Skeletal muscle cell (primary cell): ENCODE measurements around the gene CNOT4.
"Not testable (repeated sequence)": the region's sequence is repeated elsewhere in the genome, so short reads cannot be mapped to it uniquely, and the experiment has no call there.

Experiments used
- DNase-seq: peaks from one replicate; pipeline ENCODE4 v3.0.0-alpha.2; 2010; ENCODE audit warnings: low read depth
- H3K4me3 ChIP-seq: 2 replicates; pipeline ENCODE4 v1.5.1; 2011; ENCODE audit warnings: low read depth, mild to moderate bottlenecking, control low read depth, low read length, moderate library complexity

CNOT4 gene

DNA sequence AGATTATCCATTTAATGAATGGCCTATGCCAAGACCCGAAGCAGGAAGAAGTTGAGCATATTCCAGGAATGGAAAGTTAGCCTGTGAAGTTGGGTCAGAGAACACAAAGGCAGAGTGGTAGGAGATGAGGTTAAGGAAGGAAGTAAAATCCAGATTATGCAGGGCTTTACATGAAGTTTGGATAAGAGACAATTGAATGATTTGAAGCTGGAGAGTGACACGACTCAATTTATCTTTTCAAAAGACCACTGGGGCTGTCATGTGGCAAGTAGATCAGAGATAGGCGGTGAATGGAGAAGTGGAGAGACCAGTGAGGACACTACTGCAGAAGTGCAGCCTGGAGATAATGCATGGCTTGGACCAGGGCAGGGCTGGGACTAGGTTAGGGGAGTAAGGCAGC, 7.2 kb upstream of the CNOT4 start:
- no peak overlapping the region for H3K4me3 ChIP-seq
- no peak for DNase-seq

DNA sequence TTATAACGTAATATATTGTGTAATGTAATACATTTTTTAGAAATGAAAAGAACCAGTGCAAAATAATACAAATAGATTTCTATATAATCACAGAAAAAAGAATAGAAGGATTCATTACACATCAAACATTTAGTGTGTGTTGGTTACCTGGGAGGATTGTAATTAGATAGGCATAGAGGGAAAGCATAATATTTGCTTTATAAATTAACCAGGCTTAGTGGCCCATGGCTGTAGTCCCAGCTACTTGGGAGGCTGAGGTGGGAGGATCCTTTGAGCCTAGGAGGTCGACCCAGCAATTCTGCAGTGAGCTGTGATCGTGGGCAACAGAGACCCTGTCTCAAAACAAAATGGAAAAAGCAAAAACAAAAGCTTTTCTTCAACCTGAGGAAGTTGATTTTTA, 5.0 kb upstream of the CNOT4 start:
- no peak overlapping the region for H3K4me3 ChIP-seq
- DNase-seq: no peak

DNA sequence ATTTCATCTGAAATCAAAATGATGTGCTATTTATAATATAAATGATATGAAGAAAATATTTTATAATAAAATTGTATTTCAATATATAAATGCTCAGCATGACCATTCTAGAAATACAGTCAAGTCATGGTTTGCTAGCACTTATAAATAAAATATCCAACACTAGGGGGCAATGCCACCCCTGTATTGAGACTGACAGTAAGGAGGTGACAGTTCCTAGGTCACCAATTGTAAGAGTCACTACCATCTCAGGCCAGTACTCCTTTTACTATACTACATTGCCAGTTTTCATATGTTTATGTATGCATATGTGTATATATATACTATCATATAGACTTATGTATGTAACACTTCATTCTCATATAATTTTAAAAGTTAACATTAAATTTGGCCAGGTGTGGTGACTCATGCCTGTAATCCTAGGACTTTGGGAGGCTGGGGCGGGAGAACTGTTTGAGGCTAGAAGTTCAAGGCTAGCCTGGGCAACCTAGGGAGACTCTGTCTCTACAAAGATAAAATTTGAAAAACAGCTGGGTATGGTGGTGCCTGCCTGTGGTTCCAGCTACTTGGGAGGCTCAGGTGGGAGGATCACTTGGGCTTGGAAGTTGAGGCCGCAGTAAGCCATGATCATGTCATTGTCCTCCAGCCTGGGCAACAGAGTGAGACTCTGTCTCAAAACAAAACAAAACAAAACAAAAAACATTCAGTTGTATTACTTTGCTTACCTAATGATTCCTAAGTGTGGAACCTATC, 2.4 kb upstream of the CNOT4 start:
- no peak overlapping the region for H3K4me3 ChIP-seq
- DNase-seq: no peak

DNA sequence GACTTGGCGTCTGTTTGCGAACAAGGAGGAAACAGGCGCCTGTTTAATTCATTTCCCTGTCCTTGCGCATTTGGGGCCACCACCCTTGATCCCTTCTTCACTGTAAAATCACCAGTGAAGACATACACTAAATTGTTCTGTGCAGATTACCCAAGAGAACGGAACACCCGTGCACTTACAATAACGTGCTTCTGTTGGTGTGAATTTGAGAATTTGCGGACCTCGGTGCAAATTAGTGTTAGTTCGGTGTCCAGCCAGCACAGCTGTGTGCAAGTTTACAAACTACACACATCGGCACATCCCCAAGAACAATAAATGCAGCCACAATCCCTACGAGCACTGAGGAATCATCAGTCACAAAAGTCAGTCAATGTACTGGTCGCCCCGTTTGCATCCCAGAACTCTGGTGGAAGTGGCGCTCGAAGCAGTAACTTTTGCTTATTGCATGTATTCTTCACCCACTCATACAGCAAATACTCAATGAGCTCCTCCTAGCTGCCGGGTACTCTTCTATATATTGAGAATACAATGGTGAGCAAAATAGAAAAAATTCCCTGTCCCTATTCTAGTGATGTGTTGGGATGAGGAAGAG, 786 bp upstream of the CNOT4 start:
- peak overlapping the region; percentile 96 for H3K4me3 ChIP-seq
- no peak for DNase-seq

DNA sequence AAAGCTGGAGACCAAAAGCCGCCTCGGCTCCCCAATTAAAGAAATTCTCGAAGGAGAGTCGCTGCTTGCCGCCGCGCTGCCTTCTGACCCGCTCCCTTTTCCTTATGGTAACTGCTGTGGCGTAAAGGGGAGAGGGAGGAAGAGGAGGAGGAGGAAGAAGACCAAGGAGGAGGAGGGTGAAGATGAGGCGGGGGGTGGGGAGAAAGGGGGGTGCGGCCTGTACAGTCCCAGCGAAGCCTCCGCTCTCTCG, 388 bp downstream of the CNOT4 start:
- no peak for DNase-seq
- peak overlapping the region; percentile 96 for H3K4me3 ChIP-seq

DNA sequence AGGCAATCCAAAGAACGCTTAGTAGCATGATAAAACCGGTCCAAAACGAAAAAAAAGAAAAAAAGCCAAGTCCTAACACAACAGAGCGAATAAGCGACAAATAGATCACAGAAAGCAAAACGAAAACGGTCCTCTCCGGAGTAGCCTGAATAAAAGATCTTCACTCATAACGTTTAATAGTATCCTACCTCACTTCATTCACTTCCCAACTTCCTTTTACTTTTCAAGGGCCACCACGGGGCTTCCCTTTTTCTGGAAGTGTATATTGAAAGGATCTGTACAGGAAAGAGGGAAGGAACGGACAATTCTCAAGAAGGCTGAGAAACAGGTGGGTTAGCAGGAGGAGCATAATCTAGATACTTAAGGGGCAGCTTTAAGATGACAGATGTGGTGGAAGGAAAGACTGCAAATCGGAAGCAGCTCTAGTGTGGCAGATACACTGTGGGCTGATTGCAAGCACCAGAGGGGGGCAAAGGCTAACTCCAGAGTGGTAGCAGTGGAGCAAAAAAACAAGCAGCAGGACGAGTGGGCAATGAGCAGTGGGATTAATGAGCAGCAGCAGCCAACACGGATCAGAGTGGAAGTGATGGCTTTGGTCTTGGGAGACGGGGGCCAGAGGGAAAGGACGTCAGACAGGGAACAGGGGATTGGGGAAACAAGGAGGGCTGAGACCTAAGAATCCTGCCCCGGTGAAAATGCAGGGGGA, 866 bp downstream of the CNOT4 start:
- peak overlapping the region; percentile 96 for H3K4me3 ChIP-seq
- no peak for DNase-seq

DNA sequence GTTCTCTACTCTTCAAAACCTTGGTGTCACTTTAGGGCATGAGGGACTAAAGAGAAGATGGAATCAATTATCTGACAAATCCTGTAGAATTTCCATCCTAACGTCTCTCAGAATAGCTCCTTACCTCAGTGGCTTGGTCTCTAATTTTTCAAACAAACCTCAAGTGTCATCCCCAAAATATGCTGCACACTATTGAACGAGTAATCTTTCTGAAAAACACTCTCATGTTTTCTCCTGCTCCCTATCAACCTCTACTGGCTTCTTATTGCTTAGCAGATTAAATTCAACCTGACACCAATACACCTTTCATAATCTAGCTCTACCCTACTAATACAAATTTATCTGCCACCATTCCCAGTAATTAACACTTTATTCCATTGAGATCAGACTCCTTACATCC, 8.5 kb downstream of the CNOT4 start:
- no peak for DNase-seq
- H3K4me3 ChIP-seq: no peak overlapping the region

DNA sequence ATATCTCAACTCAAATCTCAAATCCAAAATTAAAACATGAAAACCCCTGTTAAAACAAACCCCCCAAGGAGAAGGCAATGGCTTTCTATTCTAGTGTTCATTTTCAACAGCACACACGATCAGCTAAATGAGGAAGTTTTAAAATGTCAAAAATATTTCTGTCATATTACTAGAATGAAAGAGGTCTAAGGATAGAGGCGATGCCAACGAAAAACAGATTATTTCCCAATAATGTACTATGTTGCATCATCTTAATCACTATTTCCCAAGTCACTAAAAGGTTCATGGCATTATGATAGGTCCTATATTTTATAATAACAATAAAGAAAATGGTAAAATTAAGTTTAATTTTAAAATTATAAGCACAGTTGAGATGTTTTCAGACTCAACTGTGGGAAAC, 10.1 kb downstream of the CNOT4 start:
- no peak overlapping the region for H3K4me3 ChIP-seq

DNA sequence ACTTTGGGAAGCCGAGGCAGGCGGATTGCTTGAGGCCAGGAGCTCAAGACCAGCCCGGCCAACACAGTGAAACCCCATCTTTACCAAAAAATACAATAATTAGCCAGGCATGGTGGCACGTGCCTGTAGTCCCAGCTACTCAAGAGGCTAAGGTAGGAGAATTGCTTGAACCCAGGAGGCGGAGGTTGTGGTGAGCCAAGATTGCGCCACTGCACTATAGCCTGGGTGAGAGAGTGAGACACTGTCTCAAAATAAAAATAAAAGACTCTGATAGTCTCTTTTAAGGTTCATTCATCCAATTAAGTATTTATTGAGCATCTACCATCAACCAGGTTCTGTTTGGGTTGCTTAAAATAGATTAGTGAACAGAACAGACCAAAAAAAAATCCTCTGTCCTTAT, 12.7 kb downstream of the CNOT4 start:
- not testable (repeated sequence) for DNase-seq, H3K4me3 ChIP-seq

More for the DNA sequence above, 10.1 kb downstream of the CNOT4 start:
- DNase-seq: no peak

DNA sequence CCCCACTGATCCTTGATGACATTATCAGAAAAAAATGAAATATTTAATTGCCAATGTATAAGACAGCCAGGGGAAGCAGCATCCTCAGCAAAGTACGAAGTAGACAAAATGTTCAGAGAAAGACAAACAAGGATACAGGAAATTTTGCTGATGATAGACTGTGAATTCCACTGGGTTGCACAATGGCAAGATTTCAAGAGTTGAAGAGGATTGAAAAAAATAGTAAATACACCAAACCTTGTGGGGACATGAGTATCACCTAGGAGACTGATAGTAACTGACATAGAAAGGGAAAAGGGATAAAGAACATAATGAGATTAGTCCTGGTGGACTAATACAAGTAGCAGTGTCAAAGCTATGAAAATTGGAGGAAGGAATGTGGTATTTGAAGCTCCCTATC, 16.5 kb downstream of the CNOT4 start:
- H3K4me3 ChIP-seq: no peak overlapping the region
- no peak for DNase-seq

DNA sequence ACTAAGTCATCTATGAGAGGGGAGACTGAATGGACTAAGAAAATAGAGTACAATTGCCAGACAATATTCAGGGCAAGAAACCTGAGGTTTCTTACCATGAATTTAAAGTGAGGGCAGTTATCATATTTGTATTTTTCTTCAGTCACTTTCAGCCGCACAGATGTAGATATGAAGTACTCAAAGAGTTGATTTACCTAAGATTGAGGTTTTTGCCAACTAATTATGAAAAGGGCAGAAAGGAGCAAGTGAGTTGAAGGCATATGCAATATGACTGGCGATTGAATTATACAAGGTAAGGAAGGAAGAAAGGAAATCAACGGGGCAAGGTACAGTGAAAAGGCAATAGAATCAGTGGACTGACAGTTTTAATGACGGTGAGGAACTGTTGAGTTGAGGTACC, 17.8 kb downstream of the CNOT4 start:
- no peak overlapping the region for H3K4me3 ChIP-seq
- DNase-seq: no peak

DNA sequence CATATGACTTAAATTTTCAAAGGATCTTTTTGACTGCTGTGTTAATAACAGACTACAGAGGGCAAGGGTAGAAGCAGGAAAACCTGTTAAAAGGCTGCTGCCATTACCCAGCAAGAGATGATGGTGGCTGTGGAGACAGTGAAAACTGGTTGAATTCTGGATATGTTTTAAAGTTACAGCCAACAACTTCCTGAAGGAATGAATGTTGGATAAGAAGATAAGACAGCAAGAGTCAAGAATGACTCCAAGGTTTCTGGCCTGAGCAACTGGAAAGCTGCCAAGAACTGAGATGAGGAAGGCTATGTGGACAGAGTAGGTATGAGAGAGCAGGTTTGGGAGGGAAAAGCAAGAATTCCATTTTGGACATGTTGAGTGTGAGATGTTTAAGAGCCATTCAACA, 19.1 kb downstream of the CNOT4 start:
- no peak for DNase-seq
- no peak overlapping the region for H3K4me3 ChIP-seq

DNA sequence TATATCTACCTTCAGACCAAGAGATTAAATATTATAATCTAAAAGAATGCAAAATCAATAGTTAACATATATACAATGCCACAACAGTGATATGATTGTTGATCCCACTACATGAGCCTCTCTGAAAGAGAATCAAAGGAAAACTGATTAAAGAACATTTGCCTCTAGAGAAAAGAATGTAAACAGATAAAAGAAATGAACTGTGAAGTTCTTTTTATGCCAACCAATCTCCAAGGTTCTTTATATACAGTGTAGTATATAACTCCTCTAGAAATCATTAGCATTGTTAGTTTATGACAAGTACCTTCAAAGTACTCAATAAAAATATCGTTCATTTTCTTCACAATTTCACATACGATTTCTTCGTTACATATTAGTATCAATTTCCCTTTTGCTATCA, 20.1 kb downstream of the CNOT4 start:
- no peak for DNase-seq

DNA sequence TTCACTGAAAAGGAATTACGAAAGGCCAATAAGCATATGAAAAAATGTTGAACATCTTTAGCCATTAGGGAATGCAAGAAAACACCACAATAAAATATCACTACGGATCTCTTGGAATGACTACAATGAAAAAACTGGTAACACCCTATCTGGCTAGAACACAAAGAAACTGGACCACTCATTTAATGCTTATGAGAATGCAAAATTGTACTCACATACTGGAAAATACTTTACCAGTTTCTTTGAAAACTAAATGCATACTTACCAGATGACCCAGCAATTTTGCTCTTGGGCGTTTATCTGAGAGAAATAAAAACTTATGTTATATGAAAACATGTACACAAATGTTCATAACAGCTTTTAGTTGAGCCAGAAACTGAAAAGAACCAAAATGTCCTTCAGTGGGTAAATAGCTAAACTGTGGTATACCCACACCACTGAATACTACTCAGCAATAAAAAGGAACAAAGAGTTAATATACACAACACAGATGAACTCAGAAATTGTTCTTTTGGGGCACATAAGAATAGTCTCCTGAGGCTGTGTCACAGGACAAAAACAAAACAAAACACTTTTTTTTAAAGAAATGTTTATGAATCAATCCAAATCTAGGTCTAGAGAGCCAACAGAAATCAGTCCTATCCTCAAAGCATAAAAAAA, 23.5 kb downstream of the CNOT4 start:
- no peak for DNase-seq

More for the DNA sequence above, 20.1 kb downstream of the CNOT4 start:
- H3K4me3 ChIP-seq: no peak overlapping the region

DNA sequence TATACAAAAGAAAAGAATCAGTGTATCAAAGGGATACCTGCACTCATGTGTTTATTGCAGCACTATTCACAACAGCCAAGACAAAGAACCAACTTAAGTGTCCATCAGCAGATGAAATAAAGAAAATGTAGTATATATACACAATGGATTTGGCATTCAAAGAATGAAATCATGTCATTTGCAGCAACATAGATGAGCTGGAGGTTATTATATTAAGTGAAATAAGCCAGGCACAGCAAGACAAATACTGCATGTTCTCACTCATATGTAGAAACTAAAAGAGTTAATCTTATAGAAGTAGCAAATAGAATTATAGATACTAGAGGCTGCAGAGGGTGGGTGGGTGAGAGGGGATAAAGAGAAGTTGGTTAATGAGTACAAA, 28.3 kb downstream of the CNOT4 start:
- no peak for DNase-seq
- no peak overlapping the region for H3K4me3 ChIP-seq

More for the DNA sequence above, 23.5 kb downstream of the CNOT4 start:
- no peak overlapping the region for H3K4me3 ChIP-seq

DNA sequence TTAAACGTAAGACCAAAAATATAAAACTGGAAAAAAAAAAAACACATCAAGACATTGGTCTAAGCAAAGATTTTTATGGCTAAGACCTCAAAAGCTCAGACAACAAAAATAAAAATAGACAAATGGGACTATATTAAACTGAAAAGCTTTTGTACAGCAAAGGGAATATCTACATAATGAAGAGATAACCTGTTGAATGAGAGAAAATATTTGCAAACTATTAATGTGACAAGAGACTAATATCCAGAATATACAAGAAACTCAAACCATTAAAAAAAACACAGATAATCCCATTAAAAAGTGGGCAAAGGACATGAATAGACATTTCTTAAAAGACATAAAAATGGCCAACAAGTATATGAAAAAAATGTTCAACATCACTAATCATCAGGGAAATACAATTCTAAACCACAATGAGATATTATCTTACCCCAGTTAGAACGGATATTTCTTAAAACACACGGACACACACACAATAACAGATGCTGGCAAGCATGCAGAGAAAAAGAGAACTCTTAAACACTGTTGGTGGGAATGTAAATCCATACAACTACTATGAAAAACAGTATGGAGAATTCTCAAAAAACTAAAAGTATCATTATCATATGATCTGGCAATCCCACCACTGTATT, 28.8 kb downstream of the CNOT4 start:
- no peak overlapping the region for H3K4me3 ChIP-seq
- DNase-seq: no peak

DNA sequence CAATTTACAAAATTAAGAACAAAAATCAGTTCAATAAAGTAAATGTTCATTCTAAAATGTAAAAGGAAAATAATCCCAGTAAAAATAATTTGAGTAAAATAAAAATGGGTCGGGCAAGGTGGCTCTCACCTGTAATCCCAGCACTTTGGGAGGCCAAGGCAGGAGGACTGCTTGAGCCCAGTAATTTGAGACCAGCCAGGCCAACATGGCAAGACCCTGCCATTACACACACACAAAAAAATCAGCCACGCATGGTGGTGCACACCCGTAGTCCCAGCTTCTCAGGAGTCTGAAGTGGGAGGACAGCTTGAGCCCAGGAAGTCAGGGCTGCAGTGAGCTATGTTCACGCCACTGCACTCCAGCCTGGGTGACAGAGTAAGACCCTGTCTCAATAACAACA, 34.4 kb downstream of the CNOT4 start:
- DNase-seq: no peak
- no peak overlapping the region for H3K4me3 ChIP-seq

DNA sequence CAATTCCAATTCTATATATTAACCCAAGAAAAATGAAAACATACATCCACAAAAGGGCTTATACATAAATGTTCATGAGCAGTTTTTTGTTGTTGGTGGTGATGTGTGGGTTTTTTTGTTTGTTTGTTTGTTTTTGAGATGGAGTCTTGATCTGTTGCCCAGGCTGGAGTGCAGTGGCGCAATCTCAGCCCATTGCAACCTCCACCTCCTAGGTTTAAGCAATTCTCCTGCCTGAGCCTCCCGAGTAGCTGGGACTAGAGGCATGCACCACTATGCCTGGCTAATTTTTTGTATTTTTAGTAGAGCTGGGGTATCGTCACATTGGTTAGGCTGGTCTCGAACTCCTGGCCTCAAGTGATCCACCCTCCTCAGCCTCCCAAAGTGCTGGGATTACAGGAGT, 40.2 kb downstream of the CNOT4 start:
- DNase-seq, H3K4me3 ChIP-seq: not testable (repeated sequence)

DNA sequence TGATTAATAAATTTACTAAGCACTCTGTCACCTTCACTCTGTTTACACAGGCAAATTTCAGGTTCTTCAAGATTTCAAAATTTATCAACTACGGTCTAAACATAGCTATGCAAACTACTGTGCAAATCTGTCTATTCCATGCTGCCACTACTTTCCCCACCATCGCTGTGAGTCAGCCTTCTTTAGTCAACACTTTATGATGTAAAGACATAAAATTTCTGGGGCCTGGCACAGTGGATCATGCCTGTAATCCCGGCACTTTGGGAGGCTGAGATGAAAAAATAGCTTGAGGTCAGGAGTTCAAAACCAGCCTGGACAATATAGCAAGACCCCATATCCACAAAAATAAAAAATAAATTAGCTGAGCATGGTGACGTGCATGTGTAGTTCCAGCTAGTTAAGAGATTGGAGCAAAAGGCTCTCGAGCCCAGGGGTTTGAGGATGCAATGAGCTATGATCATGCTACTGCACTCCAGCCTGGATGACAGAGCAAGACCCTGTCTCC, 42.6 kb downstream of the CNOT4 start:
- DNase-seq: no peak

More for the DNA sequence above, 42.6 kb downstream of the CNOT4 start:
- no peak overlapping the region for H3K4me3 ChIP-seq
